Astrocyte of the cerebellum (primary cell): ENCODE measurements around the gene TCIRG1.

Experiments
- DNase-seq: peaks from one replicate; pipeline ENCODE4 v3.0.0-alpha.2; 2011; ENCODE audit warnings: low read depth
- H3K4me3 ChIP-seq: 2 replicates; pipeline ENCODE4 v1.5.1; 2011; ENCODE audit warnings: mild to moderate bottlenecking, low read depth, low read length, moderate library complexity
- CTCF ChIP-seq: IDR thresholded peaks from 2 replicates; pipeline ENCODE4 v1.5.1; 2012; ENCODE audit warnings: low read length, low read depth, moderate library complexity, mild to moderate bottlenecking; ENCODE audit errors: missing control alignments
- in situ Hi-C: cut with HindIII; loops from 2 replicates; pipeline ENCODE4 v1.10.0; 2017; ENCODE audit warnings: low sequenced_read_pairs

Gene TCIRG1

GRCh38 chr11:68040101-68040956, 1.5 kb downstream of the TCIRG1 start:
- DNase-seq, result no peak
- H3K4me3 ChIP-seq, result peak overlapping the region; percentile 21
- in situ Hi-C loops, result no loop called here
- no peak for TF ChIP-seq CTCF

- in situ Hi-C loops, result no loop called here
- peak overlapping the region; percentile 21 for H3K4me3 ChIP-seq
Observed at GRCh38 chr11:68040957-68041591, 2.2 kb downstream of the TCIRG1 start.

GRCh38 chr11:68041617-68042218, 2.9 kb downstream of the TCIRG1 start:
- no peak overlapping the region for H3K4me3 ChIP-seq
- TF ChIP-seq CTCF, result no peak
- in situ Hi-C loops, result no loop called here
- DNase-seq, result no peak

More at GRCh38 chr11:68040957-68041591, 2.2 kb downstream of the TCIRG1 start:
- DNase-seq, result no peak
- no peak for TF ChIP-seq CTCF

GRCh38 chr11:68042219-68043028, 3.6 kb downstream of the TCIRG1 start:
- no peak for TF ChIP-seq CTCF
- no peak for DNase-seq
- H3K4me3 ChIP-seq, result no peak overlapping the region
- in situ Hi-C loops, result no loop called here

- in situ Hi-C loops, result no loop called here
- no peak for DNase-seq
- no peak for TF ChIP-seq CTCF
- no peak overlapping the region for H3K4me3 ChIP-seq
Observed at GRCh38 chr11:68043029-68043348, 4.2 kb downstream of the TCIRG1 start.

GRCh38 chr11:68043349-68044144, 4.7 kb downstream of the TCIRG1 start:
- DNase-seq, result no peak
- no peak for TF ChIP-seq CTCF
- H3K4me3 ChIP-seq, result no peak overlapping the region
- in situ Hi-C loops, result no loop called here
